Endothelial cell (in vitro differentiated cells): Measurements from ENCODE around the gene PTPRD. TPM values are rescaled to one million over a fixed set of nuclear protein-coding genes. Genes with fewer than 3 reads are reported as not detected.

Source experiments
- DNase-seq: peaks from one replicate; pipeline ENCODE4 v3.0.0; 2021; ENCODE audit warnings: low spot score
- H3K27ac Mint-ChIP-seq: one replicate; pipeline ENCODE4 v1.8.0; 2021; ENCODE audit warnings: mixed read lengths, inconsistent platforms; ENCODE audit not compliant: unreplicated experiment
- H3K27me3 Mint-ChIP-seq: one replicate; pipeline ENCODE4 v1.8.0; 2021; ENCODE audit warnings: mild to moderate bottlenecking, moderate library complexity, mixed read lengths, inconsistent platforms; ENCODE audit not compliant: unreplicated experiment
- H3K36me3 Mint-ChIP-seq: one replicate; pipeline ENCODE4 v1.8.0; 2021; ENCODE audit warnings: mild to moderate bottlenecking, low read depth, mixed read lengths, inconsistent platforms; ENCODE audit not compliant: unreplicated experiment
- H3K4me1 Mint-ChIP-seq: one replicate; pipeline ENCODE4 v1.8.0; 2021; ENCODE audit warnings: mild to moderate bottlenecking, mixed read lengths, inconsistent platforms; ENCODE audit not compliant: unreplicated experiment
- H3K4me3 Mint-ChIP-seq: one replicate; pipeline ENCODE4 v1.8.0; 2021; ENCODE audit warnings: mild to moderate bottlenecking, mixed read lengths, inconsistent platforms; ENCODE audit not compliant: unreplicated experiment
- H3K9me3 Mint-ChIP-seq: one replicate; pipeline ENCODE4 v1.8.0; 2021; ENCODE audit warnings: mixed read lengths, inconsistent platforms; ENCODE audit not compliant: unreplicated experiment
- total RNA-seq: library from RNA; stranded (reverse); fragmentation: NEBNext Ultra II Directional; extraction: Animal tissue kit (Norgen Biotek cat#: 25700); gene quantifications from one replicate; pipeline ENCODE4 v1.2.1, GENCODE V29; 2021; ENCODE audit not compliant: unreplicated experiment
- TF ChIP-seq, protein P1 (sequence below): fragments of 200-600 bp; sonication (generic); IDR thresholded peaks from one replicate; pipeline ENCODE4 v1.5.0; 2021; ENCODE audit warnings: antibody characterized with exemption; ENCODE audit not compliant: unreplicated experiment

The PTPRD gene
- total RNA-seq, 1 donor from 2014 or later = 47.8 TPM

DNA sequence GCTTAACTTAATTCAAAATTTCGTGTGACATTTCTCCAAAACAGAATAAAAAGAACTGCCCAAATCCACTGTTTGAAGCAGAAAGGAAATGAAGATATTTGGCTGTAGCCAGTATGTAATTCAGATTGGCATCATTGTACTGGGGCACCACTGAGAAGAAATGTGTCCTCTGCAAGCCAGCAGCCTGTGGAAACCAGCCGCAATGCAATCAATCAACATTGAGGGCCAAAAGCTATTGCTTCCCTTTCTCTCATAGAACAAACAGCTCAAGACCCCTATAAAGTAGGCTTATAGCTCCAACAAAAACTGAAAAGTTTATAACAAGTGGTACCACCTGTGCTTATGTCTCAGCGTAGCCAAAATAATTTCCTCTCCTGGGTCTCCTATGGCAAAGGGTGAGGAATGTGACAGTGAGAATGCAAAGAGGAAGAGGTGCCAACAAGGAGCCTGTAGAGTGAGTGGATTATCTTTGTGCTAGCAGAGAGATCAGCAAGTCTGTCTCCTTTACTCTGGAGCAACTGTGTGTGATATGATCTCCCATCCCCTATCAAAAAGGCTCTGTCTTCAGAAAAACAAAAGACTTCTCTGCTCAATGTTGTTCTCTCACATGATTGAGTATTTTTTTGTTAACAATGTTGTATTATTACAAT, 1740.9 kb downstream of the PTPRD start:
- H3K27ac Mint-ChIP-seq = no peak overlapping the region

GRCh38 chr9:8871396-8871795, 1741.4 kb downstream of the PTPRD start:
- no peaks in the 10 kb centered on the region for H3K4me1 Mint-ChIP-seq
- no peaks in the 10 kb centered on the region for H3K36me3 Mint-ChIP-seq
- no peak for DNase-seq
- no peak overlapping the region for H3K4me3 Mint-ChIP-seq
- no peaks in the 10 kb centered on the region for H3K27me3 Mint-ChIP-seq
- TF ChIP-seq, protein P1, sequence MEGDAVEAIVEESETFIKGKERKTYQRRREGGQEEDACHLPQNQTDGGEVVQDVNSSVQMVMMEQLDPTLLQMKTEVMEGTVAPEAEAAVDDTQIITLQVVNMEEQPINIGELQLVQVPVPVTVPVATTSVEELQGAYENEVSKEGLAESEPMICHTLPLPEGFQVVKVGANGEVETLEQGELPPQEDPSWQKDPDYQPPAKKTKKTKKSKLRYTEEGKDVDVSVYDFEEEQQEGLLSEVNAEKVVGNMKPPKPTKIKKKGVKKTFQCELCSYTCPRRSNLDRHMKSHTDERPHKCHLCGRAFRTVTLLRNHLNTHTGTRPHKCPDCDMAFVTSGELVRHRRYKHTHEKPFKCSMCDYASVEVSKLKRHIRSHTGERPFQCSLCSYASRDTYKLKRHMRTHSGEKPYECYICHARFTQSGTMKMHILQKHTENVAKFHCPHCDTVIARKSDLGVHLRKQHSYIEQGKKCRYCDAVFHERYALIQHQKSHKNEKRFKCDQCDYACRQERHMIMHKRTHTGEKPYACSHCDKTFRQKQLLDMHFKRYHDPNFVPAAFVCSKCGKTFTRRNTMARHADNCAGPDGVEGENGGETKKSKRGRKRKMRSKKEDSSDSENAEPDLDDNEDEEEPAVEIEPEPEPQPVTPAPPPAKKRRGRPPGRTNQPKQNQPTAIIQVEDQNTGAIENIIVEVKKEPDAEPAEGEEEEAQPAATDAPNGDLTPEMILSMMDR = no peak
- no peak overlapping the region for H3K27ac Mint-ChIP-seq
- H3K9me3 Mint-ChIP-seq = no peaks in the 10 kb centered on the region

More for the DNA sequence above, 1740.9 kb downstream of the PTPRD start:
- no peak for DNase-seq
- Mint-ChIP-seq H3K36me3 (no peaks in the 10 kb centered on the region), H3K9me3 (no peaks in the 10 kb centered on the region), H3K4me1 (no peaks in the 10 kb centered on the region), H3K4me3 (no peak overlapping the region), H3K27me3 (no peaks in the 10 kb centered on the region)
- TF ChIP-seq, protein P1 = no peak

DNA sequence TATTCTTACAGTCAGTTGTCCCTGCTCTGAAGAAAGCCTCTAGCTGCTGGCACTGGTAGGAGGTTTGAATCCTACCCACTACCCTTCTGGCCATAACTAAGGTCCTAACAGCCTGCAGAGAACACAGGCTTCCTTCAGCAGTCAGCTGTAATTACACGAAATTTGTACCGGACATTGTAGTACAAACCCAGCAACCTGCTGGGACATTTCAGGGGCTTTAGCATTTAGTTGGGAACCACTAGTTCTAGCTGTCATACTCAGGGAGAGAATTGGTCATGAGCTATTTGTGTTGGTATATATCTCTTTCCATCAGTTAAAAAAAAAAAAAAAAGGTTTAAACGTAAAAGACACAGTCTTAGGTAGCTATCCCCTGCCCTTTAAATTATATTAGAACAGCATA, 1743.0 kb downstream of the PTPRD start:
- Mint-ChIP-seq H3K9me3 (no peaks in the 10 kb centered on the region), H3K4me1 (no peaks in the 10 kb centered on the region), H3K36me3 (no peaks in the 10 kb centered on the region), H3K4me3 (no peak overlapping the region), H3K27me3 (no peaks in the 10 kb centered on the region), H3K27ac (no peak overlapping the region)
- DNase-seq = no peak
- TF ChIP-seq, protein P1 = no peak

GRCh38 chr9:8868632-8869031, 1744.2 kb downstream of the PTPRD start:
- no peak overlapping the region for H3K4me3 Mint-ChIP-seq
- DNase-seq = no peak
- TF ChIP-seq, protein P1 = no peak
- H3K27me3 Mint-ChIP-seq = no peaks in the 10 kb centered on the region
- no peaks in the 10 kb centered on the region for H3K4me1 Mint-ChIP-seq
- no peaks in the 10 kb centered on the region for H3K36me3 Mint-ChIP-seq
- H3K9me3 Mint-ChIP-seq = no peaks in the 10 kb centered on the region
- no peak overlapping the region for H3K27ac Mint-ChIP-seq

DNA sequence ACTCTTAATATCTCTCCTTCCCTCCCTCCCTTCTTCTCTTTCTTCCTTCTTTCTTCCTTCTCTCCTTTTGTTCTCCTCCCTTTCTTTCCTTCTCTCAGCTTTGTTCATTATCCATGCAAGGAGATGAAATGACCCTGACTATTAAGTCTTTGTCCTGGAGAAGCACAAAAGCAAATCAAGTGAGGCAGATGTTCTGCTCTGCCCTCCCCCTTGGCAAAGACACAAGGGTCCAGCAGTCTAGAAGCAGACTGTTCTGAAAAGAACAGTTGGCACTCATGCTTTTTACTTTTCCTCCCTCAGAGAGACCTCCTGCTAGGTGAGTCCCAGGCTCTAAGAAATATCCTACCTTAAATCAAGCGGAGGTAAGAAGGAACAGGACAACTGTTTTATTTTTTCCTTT, 1745.7 kb downstream of the PTPRD start:
- Mint-ChIP-seq H3K27ac (no peak overlapping the region), H3K9me3 (no peaks in the 10 kb centered on the region), H3K4me1 (no peaks in the 10 kb centered on the region), H3K4me3 (no peak overlapping the region), H3K36me3 (no peaks in the 10 kb centered on the region), H3K27me3 (no peaks in the 10 kb centered on the region)
- TF ChIP-seq, protein P1 = no peak
- no peak for DNase-seq
